Parathyroid adenoma (tissue), 2 donors: ENCODE data around the gene CEP55.

Experiments used
- H2AFZ ChIP-seq: fragments of 300-600 bp; sonication (generic); one replicate; pipeline ENCODE4 v1.7.0; 2017; ENCODE audit warnings: antibody characterized with exemption, mild to moderate bottlenecking
- H3K27ac ChIP-seq: fragments of 300-600 bp; sonication (generic); one replicate; pipeline ENCODE4 v1.7.0; 2017
- H3K27me3 ChIP-seq: fragments of 300-600 bp; sonication (generic); one replicate; pipeline ENCODE4 v1.7.0; 2017; ENCODE audit warnings: low read length; ENCODE audit not compliant: control insufficient read depth, insufficient read depth
- H3K36me3 ChIP-seq: fragments of 300-600 bp; sonication (generic); one replicate; pipeline ENCODE4 v1.7.0; 2017; ENCODE audit warnings: low read length; ENCODE audit not compliant: control insufficient read depth, insufficient read depth
- H3K4me1 ChIP-seq: fragments of 300-600 bp; sonication (generic); one replicate; pipeline ENCODE4 v1.7.0; 2017; ENCODE audit warnings: control low read depth
- H3K4me2 ChIP-seq: fragments of 300-600 bp; sonication (generic); one replicate; pipeline ENCODE4 v1.7.0; 2017; ENCODE audit warnings: low read length
- H3K4me3 ChIP-seq: fragments of 300-600 bp; sonication (generic); one replicate; pipeline ENCODE4 v1.7.0; 2017; ENCODE audit warnings: low read depth, low read length
- H3K79me2 ChIP-seq: fragments of 300-600 bp; sonication (generic); one replicate; pipeline ENCODE4 v1.7.0; 2017; ENCODE audit warnings: control low read depth
- H3K9ac ChIP-seq: fragments of 300-600 bp; sonication (generic); one replicate; pipeline ENCODE4 v1.7.0; 2017; ENCODE audit warnings: mild to moderate bottlenecking
- H3K9me3 ChIP-seq: fragments of 300-600 bp; sonication (generic); one replicate; pipeline ENCODE4 v1.7.0; 2017; ENCODE audit warnings: low read length; ENCODE audit not compliant: control insufficient read depth
- TF ChIP-seq, protein P1 (sequence below): fragments of 300-600 bp; sonication (generic); IDR thresholded peaks from one replicate; pipeline ENCODE4 v1.7.0; 2017; ENCODE audit warnings: antibody characterized with exemption, mild to moderate bottlenecking
- donor health status: primary hyperparathyroidism.

The CEP55 gene

GRCh38 chr10:93501650-93502049, 5.2 kb downstream of the CEP55 start:
- TF ChIP-seq, protein P1, sequence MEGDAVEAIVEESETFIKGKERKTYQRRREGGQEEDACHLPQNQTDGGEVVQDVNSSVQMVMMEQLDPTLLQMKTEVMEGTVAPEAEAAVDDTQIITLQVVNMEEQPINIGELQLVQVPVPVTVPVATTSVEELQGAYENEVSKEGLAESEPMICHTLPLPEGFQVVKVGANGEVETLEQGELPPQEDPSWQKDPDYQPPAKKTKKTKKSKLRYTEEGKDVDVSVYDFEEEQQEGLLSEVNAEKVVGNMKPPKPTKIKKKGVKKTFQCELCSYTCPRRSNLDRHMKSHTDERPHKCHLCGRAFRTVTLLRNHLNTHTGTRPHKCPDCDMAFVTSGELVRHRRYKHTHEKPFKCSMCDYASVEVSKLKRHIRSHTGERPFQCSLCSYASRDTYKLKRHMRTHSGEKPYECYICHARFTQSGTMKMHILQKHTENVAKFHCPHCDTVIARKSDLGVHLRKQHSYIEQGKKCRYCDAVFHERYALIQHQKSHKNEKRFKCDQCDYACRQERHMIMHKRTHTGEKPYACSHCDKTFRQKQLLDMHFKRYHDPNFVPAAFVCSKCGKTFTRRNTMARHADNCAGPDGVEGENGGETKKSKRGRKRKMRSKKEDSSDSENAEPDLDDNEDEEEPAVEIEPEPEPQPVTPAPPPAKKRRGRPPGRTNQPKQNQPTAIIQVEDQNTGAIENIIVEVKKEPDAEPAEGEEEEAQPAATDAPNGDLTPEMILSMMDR: no peak
- Histone ChIP-seq H3K4me1 (no peaks in the 10 kb centered on the region), H3K9me3 (no peaks in the 10 kb centered on the region), H3K9ac (no peak overlapping the region), H3K36me3 (no peaks in the 10 kb centered on the region), H2AFZ (no peak overlapping the region), H3K79me2 (no peaks in the 10 kb centered on the region), H3K27ac (no peak overlapping the region), H3K27me3 (no peaks in the 10 kb centered on the region), H3K4me2 (no peak overlapping the region), H3K4me3 (no peak overlapping the region)

DNA sequence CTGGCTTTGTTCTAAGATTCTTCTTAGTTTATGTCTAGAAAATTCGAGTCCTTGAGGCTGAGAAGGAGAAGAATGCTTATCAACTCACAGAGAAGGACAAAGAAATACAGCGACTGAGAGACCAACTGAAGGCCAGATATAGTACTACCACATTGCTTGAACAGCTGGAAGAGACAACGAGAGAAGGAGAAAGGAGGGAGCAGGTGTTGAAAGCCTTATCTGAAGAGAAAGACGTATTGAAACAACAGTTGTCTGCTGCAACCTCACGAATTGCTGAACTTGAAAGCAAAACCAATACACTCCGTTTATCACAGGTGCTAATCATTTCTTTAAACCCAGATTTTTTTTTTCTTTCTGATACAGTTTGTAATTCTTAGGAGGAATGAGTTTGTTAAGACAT, 6.7 kb downstream of the CEP55 start:
- no peak overlapping the region for H3K27ac ChIP-seq

DNA sequence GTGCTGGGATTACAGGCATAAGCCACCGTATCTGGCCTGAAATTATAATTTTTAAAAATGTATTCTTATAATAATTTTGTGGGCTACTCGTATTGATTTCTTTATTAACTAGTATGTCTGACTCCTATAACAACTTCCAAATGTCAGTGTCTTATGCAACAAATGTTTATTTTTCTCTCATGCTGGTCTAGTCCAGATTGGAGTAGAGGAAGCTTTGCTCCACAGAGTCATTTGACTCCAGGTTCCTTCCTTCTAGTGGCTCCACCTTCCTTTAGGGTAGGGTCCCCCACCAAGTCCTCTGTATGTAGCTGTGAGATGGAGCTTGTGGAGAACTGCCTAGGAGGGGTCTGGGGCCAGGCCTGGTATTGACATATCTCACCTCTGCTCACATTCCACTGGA, 8.7 kb downstream of the CEP55 start:
- no peak overlapping the region for H3K9ac ChIP-seq
- no peak overlapping the region for H3K4me3 ChIP-seq
- no peaks in the 10 kb centered on the region for H3K27me3 ChIP-seq
- no peak overlapping the region for H2AFZ ChIP-seq
- H3K36me3 ChIP-seq: no peaks in the 10 kb centered on the region
- H3K27ac ChIP-seq: no peak overlapping the region
- H3K9me3 ChIP-seq: no peaks in the 10 kb centered on the region
- no peaks in the 10 kb centered on the region for H3K4me1 ChIP-seq
- no peaks in the 10 kb centered on the region for H3K79me2 ChIP-seq
- H3K4me2 ChIP-seq: no peak overlapping the region
- TF ChIP-seq, protein P1: no peak

More for the DNA sequence above, 6.7 kb downstream of the CEP55 start:
- no peaks in the 10 kb centered on the region for H3K4me1 ChIP-seq
- H3K27me3 ChIP-seq: no peaks in the 10 kb centered on the region
- H3K4me3 ChIP-seq: no peak overlapping the region
- H3K79me2 ChIP-seq: no peaks in the 10 kb centered on the region
- no peaks in the 10 kb centered on the region for H3K36me3 ChIP-seq
- H3K9ac ChIP-seq: no peak overlapping the region
- TF ChIP-seq, protein P1: no peak
- no peak overlapping the region for H3K4me2 ChIP-seq
- H3K9me3 ChIP-seq: no peaks in the 10 kb centered on the region
- H2AFZ ChIP-seq: peak overlapping the region; percentile 9

GRCh38 chr10:93509816-93510215, 13.4 kb downstream of the CEP55 start:
- Histone ChIP-seq H3K27ac (no peak overlapping the region), H3K9ac (no peak overlapping the region), H3K27me3 (no peaks in the 10 kb centered on the region), H3K4me1 (no peaks in the 10 kb centered on the region), H3K79me2 (no peaks in the 10 kb centered on the region), H3K4me3 (no peak overlapping the region), H3K36me3 (no peaks in the 10 kb centered on the region), H3K4me2 (no peak overlapping the region), H2AFZ (no peak overlapping the region), H3K9me3 (no peaks in the 10 kb centered on the region)
- TF ChIP-seq, protein P1: no peak

- no peaks in the 10 kb centered on the region for H3K79me2 ChIP-seq
- H3K9ac ChIP-seq: no peak overlapping the region
- no peaks in the 10 kb centered on the region for H3K9me3 ChIP-seq
- no peaks in the 10 kb centered on the region for H3K27me3 ChIP-seq
- H3K27ac ChIP-seq: no peak overlapping the region
- H3K4me3 ChIP-seq: no peak overlapping the region
- H3K4me2 ChIP-seq: no peak overlapping the region
- no peaks in the 10 kb centered on the region for H3K36me3 ChIP-seq
- H3K4me1 ChIP-seq: no peaks in the 10 kb centered on the region
- no peak overlapping the region for H2AFZ ChIP-seq
- TF ChIP-seq, protein P1: no peak
Measured at GRCh38 chr10:93512565-93512964, 16.2 kb downstream of the CEP55 start.
